Ramos (cell line): ENCODE results near the gene KCNH3.

ENCODE experiments used
- in situ Hi-C: fragments of 300-500 bp; cut with MboI; formaldehyde crosslinking; loops from one replicate; pipeline ENCODE4 v1.14.3; 2022; ENCODE audit warnings: low sequenced_read_pairs; ENCODE audit not compliant: unreplicated experiment

The KCNH3 gene

GRCh38 chr12:49538510-49539403 is at the start of gene KCNH3:
KCNH3 (plus strand) TSS chr12:49539030; CDS start chr12:49539417, 387 bp downstream.
- in situ Hi-C loops: no loop called here

GRCh38 chr12:49489154-49489553 is 49.7 kb upstream of the KCNH3 start:
- in situ Hi-C loops: no loop called here

GRCh38 chr12:49489720-49490119 is 49.1 kb upstream of the KCNH3 start:
- in situ Hi-C loops: no loop called here

GRCh38 chr12:49491823-49492222 is 47.0 kb upstream of the KCNH3 start:
- in situ Hi-C loops: no loop called here

GRCh38 chr12:49493900-49494299 is 44.9 kb upstream of the KCNH3 start:
- in situ Hi-C loops: no loop called here

DNA sequence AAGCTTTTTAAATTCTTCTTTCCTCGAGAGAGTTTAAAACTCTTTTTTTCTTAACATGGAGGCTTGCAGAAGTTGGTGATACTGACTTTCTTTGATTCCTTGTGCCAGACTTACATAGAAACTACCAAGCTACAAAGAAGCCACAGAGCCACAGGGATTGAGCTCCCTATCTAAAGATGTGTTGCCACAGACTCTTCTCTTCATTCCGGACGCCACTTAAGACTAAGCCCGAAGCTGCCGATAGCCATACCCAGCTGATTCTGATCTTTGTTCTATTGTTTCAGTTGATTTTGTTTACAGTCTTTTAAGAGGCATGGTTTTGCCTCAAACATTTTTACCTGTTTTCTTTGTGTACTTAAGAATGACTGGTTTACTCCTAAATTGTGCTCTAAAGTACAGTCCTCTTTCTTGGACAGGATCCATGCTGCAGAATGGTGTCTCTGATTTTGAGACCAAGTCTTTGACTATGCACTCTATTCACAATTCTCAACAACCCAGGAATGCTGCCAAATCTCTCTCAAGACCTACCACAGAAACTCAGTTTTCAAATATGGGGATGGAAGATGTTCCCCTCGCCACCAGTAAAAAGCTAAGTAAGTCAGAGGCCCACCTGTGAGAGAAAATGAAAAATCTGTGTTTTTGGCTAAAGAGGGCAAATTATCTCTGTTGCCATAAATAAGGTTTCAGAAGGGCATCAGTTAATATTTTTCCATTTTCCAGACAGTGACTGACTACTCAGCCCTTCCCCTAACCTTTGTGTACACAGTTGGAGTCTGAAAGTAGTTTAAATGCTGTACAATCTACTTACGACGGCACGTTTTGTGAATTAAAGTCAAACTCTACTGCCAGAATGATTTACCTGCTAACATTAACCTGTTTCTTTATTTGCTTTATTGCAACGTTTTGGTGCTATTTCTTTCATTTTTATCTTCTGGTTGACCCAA is 42.1 kb upstream of the KCNH3 start:
- in situ Hi-C loops: no loop called here

DNA sequence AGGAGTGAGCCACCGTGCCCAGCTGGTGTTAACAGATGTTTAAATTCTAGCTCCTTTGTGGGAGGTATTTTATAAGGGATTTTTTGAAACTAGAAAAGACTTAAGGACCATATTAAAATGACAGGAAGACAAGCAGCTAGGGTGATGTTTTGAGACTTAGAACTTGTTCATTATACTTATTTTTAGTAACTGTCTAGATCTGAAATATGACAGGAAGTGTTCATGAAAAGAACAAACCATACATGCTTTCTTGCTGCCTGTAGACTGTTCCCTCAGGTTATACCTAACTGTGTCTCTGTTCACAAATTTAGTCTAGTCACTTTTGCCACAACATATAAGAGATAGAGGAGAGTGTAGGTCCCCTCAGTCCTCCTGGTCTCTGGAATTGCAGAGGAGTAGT is 36.9 kb upstream of the KCNH3 start:
- in situ Hi-C loops: no loop called here

GRCh38 chr12:49502590-49502989 is 36.2 kb upstream of the KCNH3 start:
- in situ Hi-C loops: no loop called here

DNA sequence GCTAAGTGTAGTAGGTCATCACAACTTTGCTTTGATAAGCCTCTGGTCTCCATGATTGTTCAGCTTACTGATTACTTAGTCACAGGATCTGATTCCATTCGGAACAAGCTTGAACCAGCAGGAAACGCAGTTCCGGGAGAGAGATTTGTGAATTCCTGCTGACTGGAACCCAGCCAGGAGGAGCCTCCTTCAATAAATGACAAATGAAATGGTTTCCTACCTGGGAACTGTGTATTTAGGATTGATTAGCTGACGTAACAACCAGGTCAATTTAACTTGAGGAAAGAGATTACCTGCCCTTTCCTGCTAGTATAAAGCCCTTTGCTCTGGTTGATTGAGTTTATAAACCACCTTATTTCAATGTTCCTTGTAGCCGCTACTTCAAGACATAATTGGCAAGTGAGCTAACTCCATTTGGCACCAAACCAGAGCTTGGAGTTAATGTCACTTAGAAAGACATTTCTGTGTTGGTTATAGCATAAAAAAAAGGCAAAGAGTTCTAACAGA is 35.1 kb upstream of the KCNH3 start:
- in situ Hi-C loops: no loop called here

GRCh38 chr12:49505672-49506071 is 33.2 kb upstream of the KCNH3 start:
- in situ Hi-C loops: no loop called here

GRCh38 chr12:49507139-49507538 is 31.7 kb upstream of the KCNH3 start:
- in situ Hi-C loops: no loop called here

DNA sequence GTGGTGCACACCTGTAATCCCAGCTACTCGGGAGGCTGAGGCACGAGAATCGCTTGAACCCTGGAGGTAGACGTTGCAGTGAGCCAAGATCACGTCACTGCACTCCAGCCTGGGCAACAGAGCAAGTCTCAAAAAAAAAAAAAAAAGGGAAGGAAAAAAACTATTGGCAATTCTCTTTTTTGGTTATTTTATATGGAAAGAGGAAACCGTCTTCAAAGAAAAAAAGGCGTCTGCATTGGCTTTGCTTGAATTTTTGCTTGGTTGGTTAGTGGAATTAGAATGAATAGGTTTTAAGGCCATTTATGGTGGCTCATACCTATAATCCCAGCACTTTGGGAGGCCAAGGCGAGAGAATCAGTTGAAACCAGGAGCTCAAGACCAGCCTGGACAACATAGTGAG is 29.1 kb upstream of the KCNH3 start:
- in situ Hi-C loops: loop anchor here (10.0 kb wide), 1 partner anchor 215 kb away; the partner anchor contains the start of gene PRPH

- in situ Hi-C loops: loop anchor here (10.0 kb wide), 1 partner anchor 217 kb away; the partner anchor contains the start of gene PRPH
Measured at GRCh38 chr12:49511410-49511809, 27.4 kb upstream of the KCNH3 start.

GRCh38 chr12:49512546-49512945 is 26.3 kb upstream of the KCNH3 start:
- in situ Hi-C loops: loop anchor here (10.0 kb wide), 1 partner anchor 218 kb away; the partner anchor contains the start of gene PRPH

DNA sequence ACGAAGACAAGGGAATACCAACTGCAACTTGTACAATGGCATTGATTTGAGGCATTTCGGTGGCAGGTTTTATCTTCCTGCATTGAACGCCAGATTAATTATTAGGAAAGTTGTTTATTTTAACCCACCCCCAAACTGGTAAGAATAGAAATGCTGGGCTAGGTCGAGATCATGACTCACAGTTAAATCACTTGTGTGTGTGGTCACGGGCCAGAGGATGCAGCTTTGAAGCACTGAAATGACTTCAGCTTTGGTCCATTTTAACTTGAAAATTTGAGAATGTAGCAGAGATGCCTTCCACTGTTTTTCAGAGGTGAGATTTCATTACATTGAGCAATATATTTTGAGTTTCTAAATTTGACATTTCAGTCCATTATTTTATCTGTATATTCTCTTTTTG is 23.6 kb upstream of the KCNH3 start:
- in situ Hi-C loops: loop anchor here (10.0 kb wide), 1 partner anchor 220 kb away; the partner anchor contains the start of gene PRPH

GRCh38 chr12:49518914-49519573 is 19.8 kb upstream of the KCNH3 start:
- in situ Hi-C loops: loop anchor here (10.0 kb wide), 1 partner anchor 224 kb away; the partner anchor contains the start of gene PRPH

DNA sequence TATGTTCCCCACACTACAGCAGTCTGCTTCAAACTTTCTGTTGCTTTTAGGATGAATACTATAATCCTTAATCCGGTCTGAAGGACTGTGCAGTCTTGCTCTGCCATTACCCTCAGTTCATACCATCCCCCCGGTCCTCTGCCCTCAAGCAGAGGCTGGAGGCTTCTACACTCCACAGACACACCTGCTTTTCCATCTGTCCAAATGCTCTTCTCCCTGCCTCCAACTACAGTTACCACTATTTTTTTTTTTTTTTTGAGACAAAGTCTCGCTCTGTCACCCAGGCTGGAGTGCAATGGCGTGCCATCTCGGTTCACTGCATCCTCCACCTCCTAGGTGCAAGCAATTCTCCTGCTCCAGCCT is 19.3 kb upstream of the KCNH3 start:
- in situ Hi-C loops: loop anchor here (10.0 kb wide), 1 partner anchor 225 kb away; the partner anchor contains the start of gene PRPH

- in situ Hi-C loops: loop anchor here (10.0 kb wide), 1 partner anchor 157 kb away; the partner anchor contains the start of gene SPATS2
Measured at GRCh38 chr12:49521389-49521788, 17.4 kb upstream of the KCNH3 start.

DNA sequence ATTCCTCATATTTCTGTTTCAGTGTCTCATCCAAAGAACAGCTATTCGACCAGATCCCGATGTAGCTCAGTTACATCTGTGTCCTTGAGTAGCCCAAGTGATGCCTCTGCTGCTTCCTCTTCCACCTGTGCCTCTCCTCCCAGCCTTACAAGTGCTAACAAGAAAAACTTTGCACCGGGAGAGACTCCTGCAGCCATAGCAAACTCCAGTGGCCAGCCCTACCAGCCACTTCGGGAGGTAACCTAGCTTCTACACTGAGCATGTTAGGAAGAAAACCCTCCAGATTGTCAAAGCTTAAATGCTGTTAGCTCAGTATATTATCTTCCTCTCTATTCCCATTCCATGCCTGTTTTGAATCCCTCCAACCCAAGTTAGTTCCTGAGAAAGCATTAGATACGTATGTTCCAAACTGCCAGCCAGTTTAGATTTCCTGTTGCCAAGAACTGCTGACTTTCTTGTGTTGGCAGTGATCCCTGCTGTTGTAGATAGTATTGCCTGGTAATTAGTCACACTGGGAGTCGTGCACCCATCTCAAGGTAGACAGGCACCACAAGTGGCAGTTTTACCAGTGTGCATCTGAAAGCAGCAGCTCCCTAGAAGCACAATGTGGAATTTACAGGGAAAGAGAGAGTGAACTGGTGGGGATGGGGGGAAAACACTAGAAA is 14.0 kb upstream of the KCNH3 start:
- in situ Hi-C loops: loop anchor here (10.0 kb wide), 1 partner anchor 160 kb away; the partner anchor contains the start of gene SPATS2
